NCI-H1436 treated with DMSO at 0.1 percent for 48 hours (cell line): Measurements from ENCODE around the gene PTPRH.
"Not testable (repeated sequence)": the region's sequence is repeated elsewhere in the genome, so short reads cannot be mapped to it uniquely, and the experiment has no call there.

Experiments
- DNase-seq: peaks from one replicate; lab custom pipeline; 2025; lab: John Stamatoyannopoulos, UW

The PTPRH gene

DNA sequence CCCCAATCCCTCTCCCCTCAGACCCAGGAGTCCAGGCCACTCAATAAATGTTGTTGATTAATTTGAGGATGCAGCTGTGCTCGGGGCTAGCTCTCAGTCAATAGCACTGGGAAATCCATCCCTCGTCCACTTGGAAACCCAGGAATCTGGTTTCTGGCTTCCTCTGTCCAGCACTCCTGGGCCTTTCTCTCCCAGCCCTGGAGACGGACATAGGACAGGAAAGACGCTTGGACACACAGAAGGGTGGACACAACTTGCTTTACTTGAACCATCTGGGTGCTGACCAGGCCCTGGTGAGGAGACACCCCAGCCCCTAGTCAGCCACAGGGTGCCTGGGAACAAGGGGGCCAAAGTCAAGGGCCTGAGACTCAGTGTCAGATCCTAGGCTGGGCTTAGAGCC lies 50.9 kb downstream of the PTPRH start:
- no peak for DNase-seq

DNA sequence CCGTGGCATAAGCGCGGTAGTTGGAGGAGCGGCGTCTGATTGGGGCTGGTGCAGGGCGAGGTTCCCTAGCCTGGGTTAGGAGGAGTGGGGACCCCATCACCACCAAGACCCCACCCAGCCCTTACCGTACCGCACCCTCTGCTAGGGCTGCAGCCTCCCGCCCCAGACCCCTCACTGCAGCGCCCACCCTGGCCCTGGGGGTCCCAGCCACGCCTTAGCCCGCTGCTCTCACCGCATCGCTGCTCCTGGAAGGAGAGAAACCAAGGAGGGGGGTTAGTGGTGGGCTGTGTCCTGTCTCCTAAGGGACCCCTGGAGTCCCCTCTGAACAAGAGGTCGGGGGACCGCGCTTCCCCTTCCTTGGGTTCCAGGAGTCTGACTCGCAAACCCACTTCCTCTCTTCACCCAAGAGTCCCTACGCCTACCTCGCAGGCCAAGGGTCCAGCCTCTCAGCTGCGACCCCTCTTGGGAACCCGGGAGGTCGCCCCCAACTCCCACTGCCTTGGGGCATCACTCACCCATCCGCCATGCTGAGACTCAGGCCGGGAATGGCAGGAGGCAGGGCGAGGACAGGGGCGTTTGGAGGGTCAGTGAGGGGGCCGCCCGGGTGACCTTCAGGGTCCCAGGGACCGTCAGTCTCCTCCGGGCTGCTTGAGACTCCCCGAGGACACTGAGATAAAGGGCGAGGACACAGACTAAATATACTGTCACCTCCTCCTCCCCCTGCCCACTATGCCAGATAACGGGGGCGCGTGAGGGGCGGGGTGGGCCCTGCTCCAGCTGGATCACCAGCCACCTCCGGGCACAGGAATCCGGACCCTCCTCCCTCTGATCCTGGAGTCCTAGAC lies 52.0 kb downstream of the PTPRH start, which contains the start of gene TNNI3:
Gene TNNI3, minus strand, starts transcription at position 669 of the 845 bp plus-strand sequence. Its CDS starts 143 bp downstream, at position 526.
- DNase-seq: no peak

DNA sequence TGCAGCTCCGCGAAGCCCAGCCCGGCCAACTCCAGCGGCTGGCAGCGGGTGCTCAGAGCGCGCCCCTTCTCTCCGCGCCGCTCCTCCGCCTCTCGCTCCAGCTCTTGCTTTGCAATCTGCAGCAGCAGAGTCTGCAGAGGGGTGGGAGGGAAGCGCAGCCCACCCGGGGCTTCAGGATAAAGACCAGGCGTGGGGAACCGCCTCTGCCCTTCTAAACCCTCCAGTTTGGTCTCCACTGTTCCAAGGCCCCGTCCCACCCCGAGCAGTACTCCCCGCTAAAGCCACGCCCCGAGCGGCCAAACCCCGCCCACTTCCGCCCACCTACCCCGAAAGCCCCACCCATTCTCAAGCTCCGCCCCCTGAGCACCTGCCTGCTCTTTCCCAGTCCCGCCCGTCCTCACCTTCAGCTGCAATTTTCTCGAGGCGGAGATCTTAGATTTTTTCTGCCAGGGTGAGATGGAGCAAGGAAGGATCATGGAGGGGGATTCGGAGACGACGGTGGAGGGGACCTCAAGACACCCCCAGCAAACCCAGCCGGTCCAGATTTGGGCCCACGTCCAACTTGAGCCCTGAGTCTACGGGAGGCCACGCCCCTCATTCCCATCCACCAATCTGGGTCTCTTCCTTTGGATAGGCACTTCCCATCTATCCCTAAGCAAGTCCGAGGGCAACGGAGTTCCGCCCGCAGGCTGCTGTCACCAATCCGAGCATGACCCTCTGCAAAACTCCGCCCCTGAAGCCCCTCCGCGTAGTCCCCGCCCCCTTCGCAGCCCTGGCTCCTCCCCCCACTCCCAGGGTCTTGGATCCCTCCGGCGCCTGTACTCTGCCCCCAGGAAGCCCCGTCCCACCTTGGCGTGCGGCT lies 52.9 kb downstream of the PTPRH start:
- DNase-seq: peak; percentile 94

DNA sequence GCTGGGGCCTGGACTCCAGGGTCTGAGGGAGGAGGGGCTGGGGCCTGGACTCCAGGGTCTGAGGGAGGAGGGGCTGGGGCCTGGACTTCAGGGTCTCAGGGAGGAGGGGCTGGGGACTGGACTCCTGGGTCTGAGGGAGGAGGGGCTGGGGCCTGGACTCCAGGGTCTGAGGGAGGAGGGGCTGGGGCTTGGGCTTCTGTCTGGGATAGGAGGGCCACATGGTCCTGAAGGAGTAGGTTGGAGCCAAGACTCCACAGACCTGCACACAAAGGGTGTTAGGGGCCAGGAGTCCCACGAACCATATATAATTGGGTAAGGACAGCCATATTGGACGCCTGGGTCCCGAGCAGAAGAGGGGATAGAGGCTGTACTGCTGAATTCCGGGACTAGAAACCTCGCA lies 53.5 kb downstream of the PTPRH start:
- not testable (repeated sequence) for DNase-seq

DNA sequence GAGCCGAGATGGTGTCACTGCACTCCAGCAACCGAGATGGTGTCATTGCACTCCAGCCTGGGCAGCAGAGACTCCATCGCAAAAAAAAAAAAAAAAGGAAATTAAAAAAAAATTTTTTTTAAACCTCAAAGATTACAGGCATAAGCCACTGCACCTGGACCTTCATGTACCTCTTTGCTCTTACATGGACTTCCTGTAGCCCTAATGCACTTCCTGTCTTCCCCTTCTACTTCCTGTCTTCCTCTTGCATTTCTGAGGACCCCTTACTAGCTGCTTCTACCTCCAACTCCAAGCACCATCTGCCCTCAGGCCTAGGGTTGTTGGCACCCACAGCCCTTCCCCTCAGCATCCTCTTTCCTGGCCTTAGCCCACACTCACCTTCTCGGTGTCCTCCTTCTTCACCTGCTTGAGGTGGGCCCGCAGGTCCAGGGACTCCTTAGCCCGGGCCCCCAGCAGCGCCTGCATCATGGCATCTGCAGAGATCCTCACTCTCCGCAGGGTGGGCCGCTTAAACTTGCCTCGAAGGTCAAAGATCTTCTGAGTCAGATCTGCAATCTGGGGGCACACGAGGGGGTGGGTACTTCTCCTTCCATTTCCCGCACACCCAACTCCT lies 55.5 kb downstream of the PTPRH start:
- no peak for DNase-seq

DNA sequence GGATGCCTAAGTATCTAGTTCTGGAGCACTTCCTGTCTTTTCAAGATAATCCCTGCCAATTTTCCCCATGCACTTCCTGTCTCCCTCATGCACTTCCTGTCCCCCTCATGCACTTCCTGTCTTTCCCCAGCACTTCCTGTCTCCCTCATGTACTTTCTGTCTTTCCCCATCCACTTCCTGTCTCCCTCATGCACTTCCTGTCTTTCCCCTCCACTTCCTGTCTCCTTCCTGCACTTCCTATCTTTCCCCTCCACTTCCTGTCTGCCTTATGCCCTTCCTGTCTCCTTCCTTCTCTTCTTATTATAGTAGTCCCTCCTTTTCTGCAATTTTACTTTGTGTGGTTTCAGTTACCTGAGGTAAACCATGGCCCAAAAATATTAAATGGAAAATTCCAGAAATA lies 57.3 kb downstream of the PTPRH start:
- DNase-seq: no peak

DNA sequence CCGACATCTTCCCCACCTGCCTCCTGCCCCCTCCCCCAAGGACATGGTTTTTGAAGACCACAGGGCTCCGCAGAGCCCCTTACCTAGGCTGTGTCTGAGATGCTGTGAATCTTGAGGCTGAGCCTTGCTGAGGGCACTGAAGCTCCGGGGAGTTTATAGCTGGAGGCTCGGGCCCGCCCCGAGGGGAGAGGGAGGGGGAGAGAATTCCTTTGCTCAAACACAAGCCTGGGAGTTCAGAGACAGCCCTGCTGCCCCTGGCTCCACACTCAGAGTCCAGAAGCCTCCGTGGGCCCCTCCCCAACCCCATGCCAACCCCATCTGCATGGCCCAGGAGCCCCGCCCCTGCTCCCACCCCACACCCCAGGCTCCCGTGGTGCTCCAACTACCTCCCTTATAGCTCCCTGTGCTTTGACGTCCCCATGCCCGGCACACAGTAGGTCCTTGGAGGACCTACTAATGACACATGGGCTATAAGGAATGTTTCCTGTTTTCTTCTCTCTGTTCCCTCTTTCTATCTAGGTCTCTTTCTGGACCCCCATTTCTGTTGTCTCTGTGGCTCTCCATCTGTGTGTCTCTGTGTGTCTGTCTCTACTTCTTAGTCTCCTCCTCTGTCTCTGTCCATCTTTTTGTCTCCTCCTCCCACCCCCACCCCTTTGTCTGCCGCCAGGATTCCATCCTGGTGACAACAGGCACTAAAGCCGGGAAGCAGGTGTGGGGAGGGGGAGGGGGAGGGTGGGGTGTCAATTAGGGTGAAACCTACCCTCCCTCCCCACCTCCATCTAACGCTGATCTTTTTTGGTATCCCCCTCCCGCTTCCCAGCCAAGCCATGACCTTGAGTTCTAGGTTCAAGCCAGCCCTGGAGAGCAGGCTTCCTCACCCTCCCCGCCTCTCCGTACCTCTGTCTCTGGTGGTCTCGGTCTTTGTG lies 60.0 kb downstream of the PTPRH start, which contains the start of gene TNNT1:
Gene TNNT1, minus strand, starts transcription at position 129 of the 926 bp plus-strand sequence. CDS start 2,049 bp downstream, outside the sequence.
- no peak for DNase-seq

DNA sequence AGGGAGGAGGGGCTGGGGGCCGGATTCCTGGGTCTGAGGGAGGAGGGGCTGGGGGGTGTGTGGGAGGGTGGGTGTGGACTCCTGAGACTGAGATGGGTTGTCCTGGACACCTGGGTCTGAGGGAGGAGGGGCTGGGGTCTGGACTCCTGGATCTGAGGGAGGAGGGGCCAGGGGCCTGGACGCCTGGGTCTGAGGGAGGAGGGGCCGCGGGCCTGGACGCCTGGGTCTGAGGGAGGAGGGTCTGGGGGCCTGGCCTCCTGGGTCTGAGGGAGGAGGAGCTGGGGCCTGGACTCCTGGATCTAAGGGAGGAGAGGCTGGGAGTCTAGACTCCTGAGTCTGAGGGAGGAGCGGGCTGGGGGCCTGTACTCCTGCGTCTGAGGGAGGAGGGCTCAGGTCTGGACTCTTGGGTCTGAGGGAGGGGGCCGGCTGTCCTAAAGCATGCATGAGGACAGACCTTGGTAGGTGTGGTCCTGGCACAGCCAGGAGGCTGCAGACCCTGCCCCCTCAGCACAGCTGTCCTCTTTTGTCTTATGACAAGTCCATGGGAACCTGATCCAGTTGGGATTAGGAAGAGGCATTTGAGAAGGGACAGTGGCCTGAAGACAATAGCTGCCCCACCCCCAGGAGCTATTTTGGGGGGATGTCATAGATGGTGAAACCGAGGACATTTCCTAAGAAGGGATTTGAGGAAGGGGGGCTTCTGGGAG lies 61.6 kb downstream of the PTPRH start:
- no peak for DNase-seq

DNA sequence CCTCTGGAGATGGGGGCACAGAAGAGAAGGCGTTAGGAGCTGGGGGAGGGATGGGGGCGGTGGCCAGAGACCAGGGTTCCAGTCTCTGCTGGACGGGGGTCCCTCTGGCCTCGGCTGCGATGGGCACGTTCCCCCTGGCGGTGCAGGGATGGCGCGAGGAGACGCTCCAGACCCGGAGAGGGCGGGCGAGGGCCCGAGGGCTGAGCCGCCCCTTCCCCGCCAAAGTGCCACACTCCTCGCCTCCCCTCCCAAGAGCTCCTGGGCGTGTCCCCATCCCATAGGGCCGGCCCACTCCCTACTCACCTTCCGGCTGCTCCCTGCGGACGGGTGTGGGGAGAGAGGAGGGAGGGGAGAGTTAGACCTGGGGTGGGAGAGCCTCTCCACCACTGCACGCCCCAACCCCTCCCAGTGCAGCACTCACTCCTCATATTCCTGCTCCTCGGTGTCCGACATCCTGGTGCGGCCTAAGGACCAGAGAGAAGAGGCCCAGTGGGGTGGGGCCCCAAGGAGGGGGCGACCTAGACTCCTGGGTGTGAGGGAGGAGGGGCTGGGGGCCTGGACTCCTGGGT lies 62.5 kb downstream of the PTPRH start:
- DNase-seq: peak; percentile 76

DNA sequence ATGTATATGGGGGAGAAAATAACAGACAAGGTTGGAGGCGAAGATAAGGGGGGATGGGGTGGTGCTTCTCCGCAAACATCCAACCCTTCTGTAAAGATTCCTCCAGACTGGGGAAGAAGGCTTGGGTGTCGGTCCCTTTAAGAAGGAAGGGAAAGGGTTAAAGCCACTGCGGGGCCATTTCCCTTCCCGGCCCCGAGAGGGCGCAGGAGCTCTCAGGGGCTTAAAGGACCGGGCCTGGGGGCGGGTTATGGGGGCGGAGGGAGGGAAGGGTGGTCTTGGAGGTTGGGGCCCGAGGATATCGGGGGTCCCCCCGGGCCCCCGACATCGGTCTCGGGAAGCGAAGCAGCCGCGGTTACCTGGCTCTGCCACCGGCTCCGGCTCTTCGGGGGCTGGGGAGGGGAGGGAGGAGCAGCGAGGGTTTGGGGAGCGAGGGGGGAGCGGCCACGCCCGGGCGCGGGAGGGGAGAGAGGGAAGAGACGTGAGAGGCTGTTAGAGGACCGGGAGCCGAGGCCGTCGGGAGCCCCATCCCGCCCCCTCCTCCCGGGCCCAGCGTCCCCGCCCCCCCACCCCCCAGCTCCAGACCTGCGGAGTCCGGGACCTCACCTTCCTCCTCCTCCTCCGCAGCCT lies 63.1 kb downstream of the PTPRH start:
- DNase-seq: no peak

DNA sequence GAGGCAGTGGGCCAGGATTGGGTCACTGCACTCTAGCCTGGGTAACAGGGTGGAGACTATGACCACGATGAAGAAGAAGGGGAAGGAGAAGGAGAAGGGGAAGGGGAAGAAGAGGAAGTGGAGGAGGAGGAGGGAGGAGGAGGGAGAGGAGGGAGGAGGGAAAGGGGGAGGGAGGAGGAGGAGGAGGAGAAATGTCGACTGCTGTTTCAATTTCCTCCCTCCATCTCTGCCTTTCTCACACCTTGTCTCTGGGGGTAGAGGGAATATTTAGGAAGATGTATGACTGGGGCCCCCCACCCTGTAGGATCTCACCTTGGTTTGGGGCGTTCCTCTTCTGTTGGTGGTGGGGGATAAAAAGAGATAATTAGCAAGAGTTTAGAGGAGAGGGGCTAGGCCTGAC lies 64.1 kb downstream of the PTPRH start:
- DNase-seq: no peak

DNA sequence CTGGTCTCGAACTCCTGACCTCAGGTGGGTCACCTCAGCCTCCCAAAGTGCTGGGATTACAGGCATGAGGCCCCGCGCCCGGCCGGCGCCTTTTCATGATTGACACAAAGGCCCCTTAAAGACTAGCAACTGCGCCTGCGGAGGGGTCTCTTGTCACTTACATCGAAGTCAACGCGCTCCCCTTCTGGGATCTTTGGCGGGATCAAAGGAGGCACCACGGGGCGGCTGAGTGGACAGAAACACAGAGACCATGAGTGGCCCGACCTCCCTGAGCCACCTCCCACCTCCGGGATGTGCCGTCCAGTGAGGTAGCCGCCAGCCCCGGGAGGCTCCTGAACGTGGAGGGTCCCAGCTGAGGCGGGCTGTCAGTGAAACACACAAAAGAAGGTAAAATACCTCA lies 67.6 kb downstream of the PTPRH start:
- DNase-seq: no peak

DNA sequence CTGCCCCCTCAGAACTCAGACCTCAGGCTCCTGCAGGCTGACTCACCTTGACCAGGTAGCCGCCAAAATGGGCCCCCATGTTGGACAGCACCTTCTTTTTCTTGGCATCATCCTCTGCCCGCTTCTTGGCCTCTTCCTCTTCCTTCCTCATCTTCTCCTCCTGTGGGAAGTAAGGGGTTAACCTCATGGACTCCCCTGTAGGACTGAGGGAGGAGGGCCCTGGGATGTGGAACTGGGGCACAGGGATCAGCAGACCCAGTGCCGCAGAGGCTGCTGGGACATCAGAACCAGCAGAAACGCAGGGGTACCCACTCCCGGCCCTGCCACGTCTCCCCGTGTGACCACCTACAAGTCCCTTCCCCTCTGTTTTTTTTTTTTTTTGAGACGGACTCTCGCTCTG lies 71.4 kb downstream of the PTPRH start:
- DNase-seq: no peak

DNA sequence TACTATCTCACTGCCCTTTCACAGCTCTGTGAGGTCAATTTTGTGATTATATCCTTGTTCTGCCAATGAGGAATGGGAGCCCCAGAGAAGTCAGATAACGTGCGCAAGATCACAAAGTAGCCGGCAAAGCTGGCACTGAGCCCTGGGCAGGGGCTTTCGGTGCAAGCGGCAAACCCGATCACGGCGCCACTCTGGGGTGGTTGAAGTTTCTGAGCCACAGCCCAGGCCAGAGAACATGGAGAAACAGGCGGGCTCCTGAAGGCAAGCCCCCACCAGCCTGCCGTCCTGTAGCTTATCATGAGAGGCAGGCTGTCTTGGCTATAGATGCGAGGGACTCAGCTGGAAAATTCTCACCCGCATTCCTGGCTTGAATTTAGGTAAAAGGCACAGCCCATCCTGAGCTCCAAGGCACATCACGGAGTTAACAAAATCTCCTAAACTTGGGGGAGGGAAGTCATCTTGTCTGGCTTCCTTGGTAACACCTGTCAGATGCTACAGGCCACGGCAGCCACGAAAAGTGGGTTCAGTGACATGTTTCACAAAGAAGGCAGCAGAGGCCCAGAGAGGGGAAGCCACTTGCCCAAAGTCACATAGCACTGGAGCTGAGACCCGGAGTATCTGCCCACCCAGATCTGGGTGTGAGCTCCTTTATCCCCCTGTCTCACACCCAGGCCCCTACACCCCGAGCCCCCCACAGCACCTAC lies 72.8 kb downstream of the PTPRH start:
- no peak for DNase-seq

DNA sequence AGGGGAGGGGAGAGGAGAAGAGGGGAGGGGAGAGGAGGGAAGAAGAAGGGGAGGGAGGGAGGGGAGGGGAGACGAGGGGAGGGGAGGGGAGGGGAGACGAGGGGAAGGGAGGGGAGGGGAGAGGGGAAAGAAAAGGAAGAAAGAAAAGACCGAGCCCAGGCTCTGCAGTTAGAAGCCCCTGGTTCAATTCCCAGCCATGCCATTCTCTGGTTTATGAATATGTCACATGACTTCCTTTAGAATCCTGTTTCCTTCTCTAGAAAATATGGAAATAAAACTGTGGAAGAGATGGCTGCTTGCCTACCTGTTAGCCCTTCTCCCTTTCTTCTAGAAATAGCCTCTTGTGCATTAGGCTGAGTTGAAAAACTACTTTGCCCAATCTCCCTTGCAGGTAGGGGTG lies 74.6 kb downstream of the PTPRH start:
- no peak for DNase-seq

DNA sequence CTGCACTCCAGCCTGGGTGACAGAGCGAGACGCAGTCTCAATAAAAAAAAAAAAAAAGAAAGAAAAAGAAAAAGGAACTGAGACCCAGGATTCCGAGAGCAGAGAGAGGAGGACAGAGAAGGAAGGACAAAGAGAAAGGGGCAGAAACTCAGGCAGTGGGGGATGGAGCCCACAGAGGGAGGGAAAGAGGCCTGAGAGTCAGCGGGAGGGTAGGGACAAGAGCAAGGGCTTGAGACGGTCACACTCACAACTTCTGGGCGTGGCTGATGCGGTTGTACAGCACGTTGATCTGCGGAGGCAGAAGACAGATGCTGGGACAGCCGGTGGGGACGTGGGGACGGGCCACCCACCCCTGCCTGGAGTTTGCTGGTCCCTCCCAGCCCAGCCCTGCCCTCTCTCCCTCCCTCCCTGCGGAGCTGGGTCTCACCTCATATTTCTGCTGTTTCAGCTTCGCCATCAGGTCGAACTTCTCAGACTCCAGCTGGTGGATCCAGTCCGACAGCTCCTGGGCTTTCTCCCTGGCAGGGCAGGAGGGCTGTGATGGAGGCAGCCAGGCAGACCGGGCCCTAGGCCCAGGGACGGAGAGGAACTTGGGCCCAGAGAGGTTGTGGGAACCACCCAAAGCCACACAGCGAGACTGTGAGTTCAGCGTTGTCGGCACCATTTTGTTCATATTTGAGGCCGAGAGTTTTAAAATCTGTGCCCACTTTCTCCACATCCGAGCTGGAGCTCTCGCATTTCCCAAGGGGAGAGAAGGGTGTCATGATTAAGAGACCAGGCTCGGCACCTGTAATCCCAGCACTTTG lies 75.5 kb downstream of the PTPRH start:
- no peak for DNase-seq

DNA sequence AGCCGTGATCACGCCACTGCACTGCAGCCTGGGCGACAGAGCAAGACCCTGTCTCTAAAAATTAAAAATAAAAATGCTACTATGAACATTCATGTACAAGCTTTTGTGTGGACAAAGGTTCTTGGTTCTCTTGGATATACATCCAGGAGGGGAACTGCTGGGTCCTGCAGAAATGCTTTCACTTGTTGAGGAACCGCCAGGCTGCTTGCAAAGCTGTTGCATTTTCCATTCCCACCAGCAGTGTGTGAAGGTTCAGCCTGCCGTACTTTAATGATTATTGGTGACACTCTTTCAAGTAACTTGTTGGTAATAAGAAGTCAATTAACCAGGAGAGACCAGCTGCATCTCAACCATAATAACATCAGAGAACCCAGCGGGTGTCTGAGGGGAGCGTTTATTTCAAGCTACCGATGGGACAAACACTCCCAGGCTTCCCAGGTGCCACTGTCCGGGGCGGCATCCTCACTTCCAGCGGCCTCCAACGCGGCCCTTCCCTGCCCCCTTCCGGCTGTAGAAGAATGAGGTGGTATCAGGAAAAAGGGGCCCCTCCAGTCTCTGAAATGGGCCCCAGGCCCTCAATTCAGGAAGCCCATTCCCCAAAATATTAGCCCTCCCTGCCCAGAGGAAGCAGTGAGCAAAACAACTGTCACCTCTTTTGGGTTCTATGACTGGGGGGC lies 76.7 kb downstream of the PTPRH start:
- no peak for DNase-seq

DNA sequence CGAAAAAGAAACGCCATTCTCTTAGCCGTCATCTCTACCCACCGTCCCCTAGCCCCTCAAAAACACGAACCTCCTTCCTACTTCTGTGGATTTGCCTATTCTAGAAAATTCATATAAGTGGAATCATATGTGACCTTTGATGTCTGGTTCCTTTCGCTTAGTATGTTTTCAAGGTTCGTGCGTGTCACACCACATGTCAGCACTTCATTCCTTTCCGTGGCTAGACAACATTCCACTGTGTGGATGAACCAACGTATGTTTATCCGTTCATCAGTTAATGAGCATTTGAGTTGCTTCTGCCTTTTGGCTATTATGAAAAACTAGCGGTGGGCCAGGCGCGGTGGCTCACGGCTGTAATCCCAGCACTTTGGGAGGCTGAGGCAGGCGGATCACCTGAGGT lies 77.9 kb downstream of the PTPRH start:
- no peak for DNase-seq
